Heart right ventricle (tissue), 16 donors: ENCODE data around the gene SPECC1. TPM values are rescaled to one million over a fixed set of nuclear protein-coding genes. Genes with fewer than 3 reads are reported as not detected.
"Not testable (repeated sequence)": the region's sequence is repeated elsewhere in the genome, so short reads cannot be mapped to it uniquely, and the experiment has no call there.

ENCODE experiments used
- ATAC-seq, 8 donors: fragments of 200-7000 bp; cut with Tn5 transposase; one replicate each; pipeline ENCODE4 v1.9.1; 2020; ENCODE audit warnings: mild to moderate bottlenecking in 8 of 8, moderate library complexity in 8 of 8, moderate number of reproducible peaks in 1 of 8
- DNase-seq, 2 donors: peaks; one replicate each; pipeline ENCODE4 v3.0.0-alpha.2; 2020
- H3K27ac ChIP-seq, 10 donors: fragments of 200-600 bp; sonication (generic) in 2 of 10; one replicate each; pipeline versions ENCODE4 v1.5.0 to v1.8.0; 2020 to 2022; ENCODE audit warnings: mild to moderate bottlenecking in 3 of 10
- H3K27me3 ChIP-seq, 7 donors: fragments of 200-600 bp; one replicate each; pipeline ENCODE4 v1.8.0; 2021 to 2022; ENCODE audit warnings: mild to moderate bottlenecking in 2 of 7
- H3K36me3 ChIP-seq, 9 donors: fragments of 200-600 bp; sonication (generic) in 1 of 9; one replicate each; pipeline versions ENCODE4 v1.5.0 to v1.8.0; 2020 to 2022; ENCODE audit warnings: mild to moderate bottlenecking in 2 of 9
- H3K4me1 ChIP-seq, 9 donors: fragments of 200-600 bp; sonication (generic) in 1 of 9; one replicate each; pipeline versions ENCODE4 v1.5.0 to v1.8.0; 2020 to 2022; ENCODE audit warnings: mild to moderate bottlenecking in 4 of 9
- H3K4me3 ChIP-seq, 10 donors: fragments of 200-600 bp; sonication (generic) in 2 of 10; one replicate each; pipeline versions ENCODE4 v1.5.0 to v1.8.0; 2020 to 2022; ENCODE audit warnings: mild to moderate bottlenecking in 7 of 10, moderate library complexity in 2 of 10
- H3K9me3 ChIP-seq, 11 donors: fragments of 200-600 bp in 10 of 11; sonication (generic) in 2 of 11; one replicate each; pipeline versions ENCODE4 v1.5.0 to v1.8.0; 2013 to 2022; ENCODE audit warnings: mild to moderate bottlenecking in 2 of 11, control low read depth in 1 of 11, moderate library complexity in 1 of 11
- CTCF ChIP-seq, 9 donors: fragments of 200-600 bp; sonication (generic) in 2 of 9; IDR thresholded peaks; one replicate each; pipeline versions ENCODE4 v1.5.0 to v1.8.0; 2021 to 2022; ENCODE audit warnings: antibody characterized with exemption in 9 of 9, mild to moderate bottlenecking in 5 of 9, moderate library complexity in 1 of 9
- WGBS, 2 donors: extraction: QIAGEN DNeasy Blood & Tissue Kit; methylation state at CpG; one replicate each; pipeline ENCODE4 v1.1.7; 2013; ENCODE audit warnings: inconsistent platforms in 1 of 2; 5-methylcytosine and 5-hydroxymethylcytosine counted together
- intact Hi-C, 10 donors: fragments of 100-400 bp; cut with DNase I; formaldehyde crosslinking; loops; one replicate each; pipeline versions ENCODE4 v1.11.1 to v1.14.2; 2022
- polyA plus RNA-seq, 2 donors: library from polyadenylated mRNA; stranded (reverse); fragments of 200-250 nt; gene quantifications; one replicate each; pipeline ENCODE4 v1.2.3, GENCODE V29; 2013
- total RNA-seq, 10 donors: library from RNA; stranded (reverse); fragmentation: NEBNext Ultra II Directional in 3 of 10; extraction: Animal tissue kit (Norgen Biotek cat#: 25700) in 3 of 10; gene quantifications; one replicate each; pipeline versions ENCODE4 v1.2.1 to v1.2.4, GENCODE V29; 2021 to 2023
- donor health status: Arrhythmogenic right ventricular cardiomyopathy.
- donor health status: ischemic (EF 13 %, LVEDD 7.1; RV severe dilation, severe dysfunction).
- donor health status: healthy with polysubstance abuse.
- donor health status: DM: no; HTN: yes; CAD: no.
- donor health status: DM: no; HTN: no; CAD: no.
- donor health status: ischemic (EF 25% LVEDD 6.9; RV normal size, moderate dysfunction).
- donor health status: ischemic (EF 25% LVEDD 5.7; RV mildly dilated, moderate dysfunction).
- donor health status: healthy.
- donor health status: DM: yes; HTN: yes; CAD: no.
- donor health status: Ischemic cardiomyopathy.
- donor health status: ischemic (EF 35%, LVEDD 5.7; RV mildly dilated, moderate dysfunction).
- donor health status: nonischemic (EF 11% LVEDD 7.7; RV severe dilation, severe dysfunction).
- donor health status: DM: yes; HTN: yes; CAD: no.
- donor health status: PGD.
- donor health status: ischemic (EF 29% LVEDD 5.4; RV normal size, mild dysfunction).
- donor health status: nonischemic (EF 23%, LVEDD 6.1; RV moderate dilation, normal function).

The SPECC1 gene
- total and polyA plus RNA-seq, 12 donors, result 2.9 to 15.2 (median 8.5) TPM

- H3K9me3 ChIP-seq, result no peaks in the 10 kb centered on the region
- peaks cover 0 to 56% (median 0%) of the 10 kb centered on the region in 9 donors for H3K36me3 ChIP-seq
- H3K4me1 ChIP-seq, result no peaks in the 10 kb centered on the region
- H3K27me3 ChIP-seq, result peaks cover 0 to 3% (median 0%) of the 10 kb centered on the region in 7 donors
- no peak for DNase-seq
- WGBS, 2 donors, result 61 to 66% methylated on average over 4 of the region's 4 CpGs
- H3K4me3 ChIP-seq, result no peak overlapping the region
- no peak for TF ChIP-seq CTCF (IDR thresholded peaks at IDR 0.05)
- intact Hi-C loops, result loop anchor here in 1 of 10 donors (10.0 kb wide), 1 partner anchor 81 kb away; no protein-coding TSS in a partner anchor
- no peak for ATAC-seq
- H3K27ac ChIP-seq, result no peak overlapping the region
Observed at GRCh38 chr17:20234276-20234675, 225.1 kb downstream of the SPECC1 start.

GRCh38 chr17:20235747-20236146 lies 226.6 kb downstream of the SPECC1 start:
- no peak for TF ChIP-seq CTCF (IDR thresholded peaks at IDR 0.05)
- Histone ChIP-seq H3K9me3 (no peaks in the 10 kb centered on the region), H3K27me3 (peaks cover 0 to 3% (median 0%) of the 10 kb centered on the region in 7 donors), H3K4me3 (no peak overlapping the region), H3K27ac (no peak overlapping the region), H3K36me3 (peaks cover 0 to 49% (median 0%) of the 10 kb centered on the region in 9 donors), H3K4me1 (no peaks in the 10 kb centered on the region)
- ATAC-seq, result no peak
- WGBS, 2 donors, result 81 to 83% methylated on average over 6 of the region's 6 CpGs
- DNase-seq, result no peak
- intact Hi-C loops, result loop anchor here in 1 of 10 donors (10.0 kb wide), 1 partner anchor 79 kb away; no protein-coding TSS in a partner anchor

- Histone ChIP-seq H3K9me3 (no peaks in the 10 kb centered on the region), H3K36me3 (peaks cover 0 to 49% (median 0%) of the 10 kb centered on the region in 9 donors), H3K4me1 (no peaks in the 10 kb centered on the region), H3K27me3 (peaks cover 0 to 3% (median 0%) of the 10 kb centered on the region in 7 donors), H3K4me3 (no peak overlapping the region), H3K27ac (peak overlapping the region in 1 of 10 donors; percentile 1)
- ATAC-seq (peak in 5 of 8 donors; percentile 35 to 61 (median 55)), DNase-seq (no peak)
- no peak for TF ChIP-seq CTCF (IDR thresholded peaks at IDR 0.05)
- intact Hi-C loops, result loop anchor here in 1 of 10 donors (10.0 kb wide), 1 partner anchor 78 kb away; no protein-coding TSS in a partner anchor
- 66 to 67% methylated on average over 5 of the region's 5 CpGs for WGBS, 2 donors
Observed at GRCh38 chr17:20236578-20237227, 227.5 kb downstream of the SPECC1 start.

- H3K4me3 ChIP-seq, ATAC-seq, H3K9me3 ChIP-seq, DNase-seq, H3K27ac ChIP-seq, H3K4me1 ChIP-seq, H3K27me3 ChIP-seq: not testable (repeated sequence)
- peaks cover 0 to 21% (median 0%) of the 10 kb centered on the region in 9 donors for H3K36me3 ChIP-seq
- intact Hi-C loops, result loop anchor here in 2 of 10 donors (5.0 to 10.0 kb wide), 2 partner anchors 75 to 78 kb away; no protein-coding TSS in a partner anchor
- 94 to 99% methylated on average over 3 of the region's 3 CpGs for WGBS, 2 donors
Observed at GRCh38 chr17:20239776-20240175, 230.6 kb downstream of the SPECC1 start.

- DNase-seq, result no peak
- Histone ChIP-seq H3K27ac (no peak overlapping the region), H3K4me3 (no peak overlapping the region), H3K27me3 (no peaks in the 10 kb centered on the region), H3K4me1 (no peaks in the 10 kb centered on the region), H3K36me3 (peaks cover 0 to 36% (median 0%) of the 10 kb centered on the region in 9 donors), H3K9me3 (no peaks in the 10 kb centered on the region)
- TF ChIP-seq CTCF (IDR thresholded peaks at IDR 0.05), result no peak
- no peak for ATAC-seq
- intact Hi-C loops, result loop anchor here in 1 of 10 donors (5.0 kb wide), 1 partner anchor 75 kb away; no protein-coding TSS in a partner anchor
- 97% methylated on average over 4 of the region's 4 CpGs for WGBS, 2 donors
Observed at GRCh38 chr17:20241855-20242254, 232.7 kb downstream of the SPECC1 start.
